ENCODE measurements around the gene ORC5.

The ORC5 gene

GRCh38 chr7:104124469-104124868 is 83.3 kb downstream of the ORC5 start:
- DNase-seq, result no peak

- no peak for DNase-seq
These were observed 84.0 kb downstream of the ORC5 start for GRCh38 chr7:104123786-104124185.

- DNase-seq, result no peak
These were observed 94.0 kb downstream of the ORC5 start for GRCh38 chr7:104113788-104114187.

DNA sequence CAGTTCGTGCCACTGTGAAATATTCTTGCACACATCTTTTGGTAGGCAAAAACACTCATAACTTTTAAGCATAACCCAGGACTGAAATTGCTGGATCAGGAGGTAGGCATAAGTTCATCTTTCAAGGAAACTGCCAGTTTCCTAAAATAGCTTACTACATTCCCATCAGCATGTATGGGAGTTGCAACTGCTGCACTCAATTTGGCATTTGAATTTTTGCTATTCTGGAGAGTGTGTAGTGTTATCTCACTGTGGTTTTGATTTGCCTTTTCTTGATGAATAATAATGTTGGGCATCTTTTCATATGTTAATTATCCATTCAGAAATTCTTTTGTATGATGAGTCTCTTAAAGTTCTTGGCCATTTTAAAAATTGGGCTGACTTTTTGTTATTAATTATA is 95.2 kb downstream of the ORC5 start:
- no peak for DNase-seq

- DNase-seq, result no peak
These were observed 96.5 kb downstream of the ORC5 start for GRCh38 chr7:104111271-104111670.

DNA sequence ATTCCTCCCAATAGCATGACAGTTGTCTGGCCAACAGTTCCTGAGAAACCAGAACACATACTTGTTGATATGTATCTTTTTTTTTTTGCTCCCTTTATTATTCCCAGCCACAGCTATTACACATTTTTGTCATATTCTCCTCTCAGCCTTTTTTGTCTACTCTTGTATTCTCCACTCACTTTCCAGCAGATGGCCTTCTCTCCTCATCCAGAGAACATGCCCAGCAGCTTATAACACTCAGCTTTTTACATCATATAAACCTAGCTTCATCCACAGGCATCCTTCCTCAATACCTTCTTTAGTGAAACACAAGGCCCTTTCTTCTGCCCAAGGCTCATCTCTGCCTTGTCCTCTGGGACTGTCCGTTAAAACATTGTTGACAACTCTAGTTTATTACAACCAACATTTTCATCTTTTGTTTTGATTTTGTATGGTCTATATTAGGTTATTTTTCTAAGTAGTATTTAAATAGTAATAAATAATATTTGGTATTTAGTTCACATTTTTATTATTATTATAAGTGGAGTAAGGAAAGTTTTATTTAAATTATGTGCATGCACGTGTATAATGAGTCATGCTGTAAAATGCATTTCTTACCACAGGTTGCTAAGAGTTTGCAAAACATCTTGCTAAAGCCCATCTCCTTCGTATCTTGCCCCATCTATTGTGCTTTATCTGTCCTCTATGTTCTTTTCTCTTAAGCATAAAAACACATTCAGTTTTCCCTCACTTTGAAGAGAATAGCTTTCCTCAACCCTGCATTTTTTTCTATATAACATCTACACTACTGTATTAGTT is 101.5 kb downstream of the ORC5 start:
- no peak for DNase-seq

DNA sequence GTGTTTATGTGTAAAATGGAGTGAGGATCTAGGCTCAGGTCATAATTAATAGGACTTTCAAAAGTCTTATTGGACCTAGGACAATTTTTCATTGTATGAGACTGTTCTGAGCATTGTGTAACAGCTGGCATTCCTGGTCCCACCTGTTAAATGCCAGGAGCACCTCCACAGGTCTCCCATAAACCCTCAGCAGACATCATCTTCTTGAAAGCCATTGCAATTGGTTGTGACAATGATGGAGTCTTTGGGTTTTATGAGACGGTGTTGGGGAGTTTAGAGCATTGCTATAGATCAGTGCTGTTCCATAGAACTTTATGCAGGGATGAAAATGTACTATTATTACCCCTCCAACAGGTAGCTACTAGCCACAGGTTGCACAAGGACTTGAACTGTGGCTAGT is 108.9 kb downstream of the ORC5 start:
- DNase-seq, result no peak

GRCh38 chr7:104096683-104097082 is 111.1 kb downstream of the ORC5 start:
- no peak for DNase-seq

DNA sequence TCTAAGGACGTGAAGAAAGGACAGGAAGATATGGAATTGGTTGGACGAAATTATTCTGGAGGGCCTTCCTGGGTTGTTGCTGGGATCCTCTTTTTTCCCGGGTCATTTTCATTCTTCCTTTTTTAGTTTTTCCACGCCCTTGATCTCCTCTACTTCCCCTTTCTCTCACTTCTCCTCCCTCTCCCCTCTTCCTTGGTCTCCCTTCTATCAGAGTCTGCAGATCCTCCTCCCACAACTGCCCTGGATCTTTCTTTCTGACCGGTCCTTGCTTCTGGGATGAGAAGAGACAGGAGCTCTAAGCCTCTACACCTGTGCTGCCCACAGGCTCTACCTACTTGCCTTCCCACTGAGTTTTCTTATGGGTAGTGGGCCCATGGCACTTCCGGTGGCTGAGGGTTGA is 114.7 kb downstream of the ORC5 start:
- no peak for DNase-seq

DNA sequence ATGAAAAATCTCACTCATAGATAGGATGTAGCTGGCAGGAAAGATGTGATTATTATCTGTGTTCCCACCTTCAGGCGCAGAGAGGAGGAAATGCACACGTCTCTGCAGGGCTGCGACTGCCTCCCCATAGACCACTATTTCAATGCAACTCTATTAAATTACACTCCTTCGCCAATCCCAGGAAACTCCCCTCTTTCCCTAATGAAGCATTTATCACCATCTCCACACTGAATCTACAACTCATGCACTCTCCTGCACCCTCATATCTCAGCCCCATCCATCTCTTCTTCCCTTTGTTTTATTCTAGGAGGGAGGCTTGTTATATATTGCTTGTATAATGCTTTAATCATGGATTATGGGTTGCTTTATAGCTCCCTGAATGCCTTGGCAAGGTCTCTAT is 116.6 kb downstream of the ORC5 start:
- no peak for DNase-seq

DNA sequence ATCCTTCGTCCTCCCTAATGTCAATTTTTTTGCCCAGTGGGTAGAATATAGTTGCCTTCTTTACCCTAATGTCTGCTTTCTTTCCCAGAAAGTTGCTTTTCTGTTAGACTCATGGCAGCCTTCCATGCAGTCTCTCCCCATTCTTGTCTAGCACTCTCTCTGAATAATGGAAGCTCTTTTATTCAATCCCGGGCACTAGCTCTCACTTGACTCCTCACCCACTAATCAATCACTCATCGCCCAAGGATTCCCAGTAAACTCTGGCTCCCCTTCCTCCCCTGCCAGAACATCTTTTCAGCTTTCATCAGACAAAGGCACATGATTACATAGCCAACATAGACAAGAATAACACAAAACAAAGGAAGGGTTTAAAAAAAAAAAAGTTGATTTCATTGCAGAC is 118.2 kb downstream of the ORC5 start:
- DNase-seq, result no peak

GRCh38 chr7:104089061-104089460 is 118.8 kb downstream of the ORC5 start:
- no peak for DNase-seq

Data from hematopoietic multipotent progenitor cell treated with erythropoietin and hydrocortisone succinate and interleukin-3 and kit ligand, for 4 days (in vitro differentiated cells).